Measurements from ENCODE around the gene CCZ1.
"Not testable (repeated sequence)": the region's sequence is repeated elsewhere in the genome, so short reads cannot be mapped to it uniquely, and the experiment has no call there.

- TF ChIP-seq, protein P1, sequence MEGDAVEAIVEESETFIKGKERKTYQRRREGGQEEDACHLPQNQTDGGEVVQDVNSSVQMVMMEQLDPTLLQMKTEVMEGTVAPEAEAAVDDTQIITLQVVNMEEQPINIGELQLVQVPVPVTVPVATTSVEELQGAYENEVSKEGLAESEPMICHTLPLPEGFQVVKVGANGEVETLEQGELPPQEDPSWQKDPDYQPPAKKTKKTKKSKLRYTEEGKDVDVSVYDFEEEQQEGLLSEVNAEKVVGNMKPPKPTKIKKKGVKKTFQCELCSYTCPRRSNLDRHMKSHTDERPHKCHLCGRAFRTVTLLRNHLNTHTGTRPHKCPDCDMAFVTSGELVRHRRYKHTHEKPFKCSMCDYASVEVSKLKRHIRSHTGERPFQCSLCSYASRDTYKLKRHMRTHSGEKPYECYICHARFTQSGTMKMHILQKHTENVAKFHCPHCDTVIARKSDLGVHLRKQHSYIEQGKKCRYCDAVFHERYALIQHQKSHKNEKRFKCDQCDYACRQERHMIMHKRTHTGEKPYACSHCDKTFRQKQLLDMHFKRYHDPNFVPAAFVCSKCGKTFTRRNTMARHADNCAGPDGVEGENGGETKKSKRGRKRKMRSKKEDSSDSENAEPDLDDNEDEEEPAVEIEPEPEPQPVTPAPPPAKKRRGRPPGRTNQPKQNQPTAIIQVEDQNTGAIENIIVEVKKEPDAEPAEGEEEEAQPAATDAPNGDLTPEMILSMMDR (IDR thresholded peaks at IDR 0.05) = not testable (repeated sequence)
- TF ChIP-seq POLR2A, POLR2AphosphoS5 (IDR thresholded peaks at IDR 0.05): not testable (repeated sequence)
Measured at GRCh38 chr7:5868928-5869341, 29.6 kb upstream of the CCZ1 start.
